LoVo (cell line): ENCODE measurements around the gene DPM1.

Experiments used
- DNase-seq: peaks from one replicate; pipeline ENCODE4 v3.0.0-alpha.2; 2016; ENCODE audit warnings: low spot score

The DPM1 gene

GRCh38 chr20:50895111-50895830 is 63.1 kb downstream of the DPM1 start:
- no peak for DNase-seq

- DNase-seq, result no peak
Measured at GRCh38 chr20:50893620-50894019, 64.7 kb downstream of the DPM1 start.

- DNase-seq, result no peak
Measured at GRCh38 chr20:50892394-50892793, 65.9 kb downstream of the DPM1 start.

- DNase-seq, result no peak
Measured at GRCh38 chr20:50891138-50891537, 67.2 kb downstream of the DPM1 start.

GRCh38 chr20:50887576-50887975 is 70.8 kb downstream of the DPM1 start:
- DNase-seq, result no peak

- DNase-seq, result no peak
Measured at GRCh38 chr20:50886184-50886790, 72.0 kb downstream of the DPM1 start.

- DNase-seq, result no peak
Measured at GRCh38 chr20:50885781-50886180, 72.6 kb downstream of the DPM1 start.

GRCh38 chr20:50885068-50885467 is 73.3 kb downstream of the DPM1 start:
- no peak for DNase-seq
